HG02588 (cell line): ENCODE measurements around the gene DNAJC1.

Experiments used
- ATAC-seq: cut with Tn5 transposase; IDR thresholded peaks from one replicate; pipeline ENCODE4 v1.9.1; 2021; ENCODE audit warnings: mild to moderate bottlenecking, moderate library complexity; ENCODE audit not compliant: unreplicated experiment

Gene DNAJC1

GRCh38 chr10:22006379-22006884 lies 2.9 kb upstream of the DNAJC1 start:
- no peak for ATAC-seq

- ATAC-seq, result no peak
Measured at GRCh38 chr10:22005763-22006162, 2.2 kb upstream of the DNAJC1 start.

GRCh38 chr10:22003964-22004281 lies 393 bp upstream of the DNAJC1 start:
- ATAC-seq, result no peak

- peak; percentile 16 for ATAC-seq
Measured at GRCh38 chr10:22002591-22003176, 846 bp downstream of the DNAJC1 start.

- ATAC-seq, result no peak
Measured at GRCh38 chr10:21995557-21995956, 8.0 kb downstream of the DNAJC1 start.

GRCh38 chr10:21993360-21994001 lies 10.0 kb downstream of the DNAJC1 start:
- ATAC-seq, result no peak

- ATAC-seq, result no peak
Measured at GRCh38 chr10:21991785-21992184, 11.7 kb downstream of the DNAJC1 start.

- ATAC-seq, result no peak
Measured at GRCh38 chr10:21990449-21990848, 13.1 kb downstream of the DNAJC1 start.

GRCh38 chr10:21989453-21990154 lies 13.9 kb downstream of the DNAJC1 start:
- ATAC-seq, result peak; percentile 84

- ATAC-seq, result no peak
Measured at GRCh38 chr10:21985541-21985940, 18.0 kb downstream of the DNAJC1 start.

- no peak for ATAC-seq
Measured at GRCh38 chr10:21981118-21981517, 22.4 kb downstream of the DNAJC1 start.

- no peak for ATAC-seq
Measured at GRCh38 chr10:21980691-21981090, 22.8 kb downstream of the DNAJC1 start.

GRCh38 chr10:21978191-21978862 lies 25.2 kb downstream of the DNAJC1 start:
- ATAC-seq, result no peak

GRCh38 chr10:21976739-21977138 lies 26.8 kb downstream of the DNAJC1 start:
- ATAC-seq, result no peak

- no peak for ATAC-seq
Measured at GRCh38 chr10:21976280-21976679, 27.2 kb downstream of the DNAJC1 start.

GRCh38 chr10:21975378-21975990 lies 28.0 kb downstream of the DNAJC1 start:
- no peak for ATAC-seq

GRCh38 chr10:21972584-21972983 lies 30.9 kb downstream of the DNAJC1 start:
- no peak for ATAC-seq

GRCh38 chr10:21969326-21970287 lies 33.9 kb downstream of the DNAJC1 start:
- ATAC-seq, result no peak

- ATAC-seq, result no peak
Measured at GRCh38 chr10:21964983-21965665, 38.4 kb downstream of the DNAJC1 start.

GRCh38 chr10:21962358-21962757 lies 41.2 kb downstream of the DNAJC1 start:
- no peak for ATAC-seq
